ENCODE data around the gene ZFAND3. TPM values are rescaled to one million over a fixed set of nuclear protein-coding genes. Genes with fewer than 3 reads are reported as not detected.

ZFAND3 gene
- polyA plus RNA-seq, 2 of the 4 experiments (the other 2 are of a cell fraction) = 12.0 to 50.0 TPM

DNA sequence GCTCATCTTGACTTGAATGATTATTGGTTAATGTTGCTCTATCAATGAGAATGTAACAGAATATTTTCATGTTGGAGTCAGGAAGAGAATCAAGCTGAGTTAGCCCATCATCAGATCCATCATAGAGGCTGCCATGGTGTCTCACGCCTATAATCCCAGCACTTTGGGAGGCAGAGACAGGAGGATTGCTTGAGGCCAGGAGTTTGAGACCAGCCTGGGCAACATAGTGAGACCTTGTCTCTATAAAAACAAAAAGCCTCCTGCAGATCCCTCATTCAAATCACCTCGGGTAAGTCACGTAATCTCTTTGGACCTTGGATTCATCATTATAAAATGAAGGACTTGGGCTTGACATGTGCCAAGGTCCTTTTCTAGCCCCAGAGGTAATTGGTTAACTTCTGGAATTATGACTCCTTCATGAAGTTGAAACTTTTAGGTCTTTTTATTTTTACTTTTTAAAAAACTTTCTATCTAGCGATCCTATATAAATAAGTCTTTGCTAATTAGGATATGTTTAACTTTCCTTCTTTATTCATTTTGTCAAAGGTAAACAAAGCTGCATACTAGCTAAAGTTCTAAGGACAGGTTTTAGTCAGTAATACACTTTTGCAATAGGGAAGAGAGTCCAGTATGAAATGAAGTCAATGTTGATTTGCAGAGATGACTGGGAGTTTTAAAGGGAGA, 110.9 kb downstream of the ZFAND3 start:
- POLR2A ChIA-PET = no interaction called here
- WGBS (ENCODE audit: missing lambda C conversion rate) = 92% methylated on average over 4 of the region's 4 CpGs
- Histone ChIP-seq H3K4me2 (no peak overlapping the region), H3K9me3 (no peaks in the 10 kb centered on the region), H3K27ac (no peak overlapping the region), H3K4me3 (no peak overlapping the region), H3K4me1 (peaks cover 5% of the 10 kb centered on the region; the same call in 2 of the 3 replicates)
- FAIRE-seq (no peak), DNase-seq (ENCODE audit: low read depth in 1 of 2, low spot score in 1 of 2) (no peak), ATAC-seq (no peak)
- TF ChIP-seq RNF2 (IDR thresholded peaks at IDR 0.05; ENCODE audit: borderline replicate concordance, low read depth) = no peak
- TF ChIP-seq HOXB13 (CRISPR knock-in tag; IDR thresholded peaks at IDR 0.05; ENCODE audit: low read depth) = no peak
- TF ChIP-seq ZSCAN20 (CRISPR knock-in tag; IDR thresholded peaks at IDR 0.05) = no peak
- TF ChIP-seq POLR2AphosphoS2 (conservative IDR thresholded peaks at IDR 0.05; ENCODE audit: low read length) = no peak
- TF ChIP-seq RFX5 (IDR thresholded peaks at IDR 0.05) = no peak
- TF ChIP-seq TP53 (CRISPR knock-in tag; IDR thresholded peaks at IDR 0.05) = no peak
- TF ChIP-seq, protein P1, sequence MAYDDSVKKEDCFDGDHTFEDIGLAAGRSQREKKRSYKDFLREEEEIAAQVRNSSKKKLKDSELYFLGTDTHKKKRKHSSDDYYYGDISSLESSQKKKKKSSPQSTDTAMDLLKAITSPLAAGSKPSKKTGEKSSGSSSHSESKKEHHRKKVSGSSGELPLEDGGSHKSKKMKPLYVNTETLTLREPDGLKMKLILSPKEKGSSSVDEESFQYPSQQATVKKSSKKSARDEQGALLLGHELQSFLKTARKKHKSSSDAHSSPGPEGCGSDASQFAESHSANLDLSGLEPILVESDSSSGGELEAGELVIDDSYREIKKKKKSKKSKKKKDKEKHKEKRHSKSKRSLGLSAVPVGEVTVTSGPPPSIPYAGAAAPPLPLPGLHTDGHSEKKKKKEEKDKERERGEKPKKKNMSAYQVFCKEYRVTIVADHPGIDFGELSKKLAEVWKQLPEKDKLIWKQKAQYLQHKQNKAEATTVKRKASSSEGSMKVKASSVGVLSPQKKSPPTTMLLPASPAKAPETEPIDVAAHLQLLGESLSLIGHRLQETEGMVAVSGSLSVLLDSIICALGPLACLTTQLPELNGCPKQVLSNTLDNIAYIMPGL (CRISPR knock-in tag; IDR thresholded peaks at IDR 0.05; ENCODE audit: borderline replicate concordance) = no peak
- TF ChIP-seq, protein P2, sequence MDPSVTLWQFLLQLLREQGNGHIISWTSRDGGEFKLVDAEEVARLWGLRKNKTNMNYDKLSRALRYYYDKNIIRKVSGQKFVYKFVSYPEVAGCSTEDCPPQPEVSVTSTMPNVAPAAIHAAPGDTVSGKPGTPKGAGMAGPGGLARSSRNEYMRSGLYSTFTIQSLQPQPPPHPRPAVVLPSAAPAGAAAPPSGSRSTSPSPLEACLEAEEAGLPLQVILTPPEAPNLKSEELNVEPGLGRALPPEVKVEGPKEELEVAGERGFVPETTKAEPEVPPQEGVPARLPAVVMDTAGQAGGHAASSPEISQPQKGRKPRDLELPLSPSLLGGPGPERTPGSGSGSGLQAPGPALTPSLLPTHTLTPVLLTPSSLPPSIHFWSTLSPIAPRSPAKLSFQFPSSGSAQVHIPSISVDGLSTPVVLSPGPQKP (IDR thresholded peaks at IDR 0.05; ENCODE audit: low read depth, low read length) = no peak
- TF ChIP-seq ZC3H11A (IDR thresholded peaks at IDR 0.05) = no peak
- no peak for TF ChIP-seq CHD2 (IDR thresholded peaks at IDR 0.05; ENCODE audit: low read length, partially characterized antibody)
- TF ChIP-seq TFCP2L1 (CRISPR knock-in tag; IDR thresholded peaks at IDR 0.05) = no peak
- TF ChIP-seq FOSL2 (IDR thresholded peaks at IDR 0.05) = no peak
- TF ChIP-seq FOSL2 (CRISPR knock-in tag; IDR thresholded peaks at IDR 0.05) = no peak
- TF ChIP-seq HDAC2 (IDR thresholded peaks at IDR 0.05) = no peak
- TF ChIP-seq, protein P3, sequence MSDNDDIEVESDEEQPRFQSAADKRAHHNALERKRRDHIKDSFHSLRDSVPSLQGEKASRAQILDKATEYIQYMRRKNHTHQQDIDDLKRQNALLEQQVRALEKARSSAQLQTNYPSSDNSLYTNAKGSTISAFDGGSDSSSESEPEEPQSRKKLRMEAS (IDR thresholded peaks at IDR 0.05) = no peak
- TF ChIP-seq JUNB (IDR thresholded peaks at IDR 0.05) = no peak
- TF ChIP-seq HEYL (CRISPR knock-in tag; IDR thresholded peaks at IDR 0.05) = no peak
- CTCF ChIA-PET = interaction anchor here (1.3 kb wide), 1 partner anchor 32 kb away, joined by 3 read pairs; no protein-coding TSS in a partner anchor

DNA sequence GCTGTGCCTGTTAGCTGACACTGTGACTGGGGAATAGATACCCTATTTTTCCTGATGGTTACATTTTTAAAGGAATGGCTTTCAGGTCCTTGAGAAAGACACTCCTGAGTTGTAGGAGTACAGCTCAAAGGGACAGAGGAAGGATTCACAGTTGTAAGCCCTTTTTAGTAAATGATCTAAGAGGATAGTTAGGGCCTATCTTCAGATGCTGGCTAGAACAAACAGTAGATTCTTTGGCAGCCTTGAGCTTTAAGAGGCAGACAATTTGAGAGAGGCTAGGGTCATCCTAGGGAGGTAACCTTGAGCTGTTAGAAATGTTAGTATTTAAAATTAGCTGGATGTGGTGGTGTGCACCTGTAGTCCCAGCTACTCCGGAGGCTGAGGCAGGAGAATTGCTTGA, 111.5 kb downstream of the ZFAND3 start:
- H3K4me3 ChIP-seq = no peak overlapping the region
- ChIA-PET CTCF (interaction anchor here (1.3 kb wide), 1 partner anchor 31 kb away, joined by 3 read pairs; no protein-coding TSS in a partner anchor), POLR2A (no interaction called here)
- TF ChIP-seq, protein P4, sequence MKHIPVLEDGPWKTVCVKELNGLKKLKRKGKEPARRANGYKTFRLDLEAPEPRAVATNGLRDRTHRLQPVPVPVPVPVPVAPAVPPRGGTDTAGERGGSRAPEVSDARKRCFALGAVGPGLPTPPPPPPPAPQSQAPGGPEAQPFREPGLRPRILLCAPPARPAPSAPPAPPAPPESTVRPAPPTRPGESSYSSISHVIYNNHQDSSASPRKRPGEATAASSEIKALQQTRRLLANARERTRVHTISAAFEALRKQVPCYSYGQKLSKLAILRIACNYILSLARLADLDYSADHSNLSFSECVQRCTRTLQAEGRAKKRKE (CRISPR knock-in tag; IDR thresholded peaks at IDR 0.05; ENCODE audit: low read depth) = no peak
- TF ChIP-seq JUN (IDR thresholded peaks at IDR 0.05) (no peak), HOXB13 (CRISPR knock-in tag; IDR thresholded peaks at IDR 0.05; ENCODE audit: low read depth) (no peak), NPAS2 (CRISPR knock-in tag; IDR thresholded peaks at IDR 0.05; ENCODE audit: borderline replicate concordance) (no peak), MYC (IDR thresholded peaks at IDR 0.05; ENCODE audit: borderline replicate concordance, low read length) (no peak), FOSB (CRISPR knock-in tag; IDR thresholded peaks at IDR 0.05) (no peak), CHD2 (IDR thresholded peaks at IDR 0.05; ENCODE audit: low read length, partially characterized antibody) (no peak), SREBF2 (IDR thresholded peaks at IDR 0.05) (no peak), ZC3H11A (IDR thresholded peaks at IDR 0.05) (no peak), HEYL (CRISPR knock-in tag; IDR thresholded peaks at IDR 0.05) (no peak), TFCP2L1 (CRISPR knock-in tag; IDR thresholded peaks at IDR 0.05) (no peak), POLR2A (IDR thresholded peaks at IDR 0.05; ENCODE audit: low read length) (no peak), MAFK (IDR thresholded peaks at IDR 0.05; ENCODE audit: partially characterized antibody) (no peak), SMC3 (IDR thresholded peaks at IDR 0.05) (no peak), ZSCAN20 (CRISPR knock-in tag; IDR thresholded peaks at IDR 0.05) (no peak), NR3C1 (IDR thresholded peaks at IDR 0.05) (no peak), CEBPB (IDR thresholded peaks at IDR 0.05) (no peak)
- TF ChIP-seq, protein P5, sequence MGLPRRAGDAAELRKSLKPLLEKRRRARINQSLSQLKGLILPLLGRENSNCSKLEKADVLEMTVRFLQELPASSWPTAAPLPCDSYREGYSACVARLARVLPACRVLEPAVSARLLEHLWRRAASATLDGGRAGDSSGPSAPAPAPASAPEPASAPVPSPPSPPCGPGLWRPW (IDR thresholded peaks at IDR 0.05) = no peak
- TF ChIP-seq, protein P2 (IDR thresholded peaks at IDR 0.05; ENCODE audit: low read depth, low read length) = no peak
- TF ChIP-seq, protein P6, sequence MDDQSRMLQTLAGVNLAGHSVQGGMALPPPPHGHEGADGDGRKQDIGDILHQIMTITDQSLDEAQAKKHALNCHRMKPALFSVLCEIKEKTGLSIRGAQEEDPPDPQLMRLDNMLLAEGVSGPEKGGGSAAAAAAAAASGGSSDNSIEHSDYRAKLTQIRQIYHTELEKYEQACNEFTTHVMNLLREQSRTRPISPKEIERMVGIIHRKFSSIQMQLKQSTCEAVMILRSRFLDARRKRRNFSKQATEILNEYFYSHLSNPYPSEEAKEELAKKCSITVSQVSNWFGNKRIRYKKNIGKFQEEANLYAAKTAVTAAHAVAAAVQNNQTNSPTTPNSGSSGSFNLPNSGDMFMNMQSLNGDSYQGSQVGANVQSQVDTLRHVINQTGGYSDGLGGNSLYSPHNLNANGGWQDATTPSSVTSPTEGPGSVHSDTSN (IDR thresholded peaks at IDR 0.05) = no peak
- no peak overlapping the region for H3K27ac ChIP-seq
- H3K4me2 ChIP-seq = no peak overlapping the region
- FAIRE-seq (no peak), ATAC-seq (no peak), DNase-seq (ENCODE audit: low read depth in 1 of 2, low spot score in 1 of 2) (no peak)
- WGBS (ENCODE audit: missing lambda C conversion rate) = 88% methylated on average over 1 of the region's 1 CpG
- H3K4me1 ChIP-seq = peaks cover 5% of the 10 kb centered on the region; the same call in 2 of the 3 replicates
- no peaks in the 10 kb centered on the region for H3K9me3 ChIP-seq

Data from A549 (cell line).